Neuronal stem cell (in vitro differentiated cells): ENCODE measurements around the gene STT3B.

ENCODE experiments used
- DNase-seq: peaks from one replicate; pipeline ENCODE4 v3.0.0-alpha.2; 2013; ENCODE audit warnings: low spot score
- H2AFZ ChIP-seq: one replicate; pipeline ENCODE4 v1.6.1; 2013; ENCODE audit warnings: mild to moderate bottlenecking, low read length, inconsistent platforms
- H2AK5ac ChIP-seq: 2 replicates; pipeline ENCODE4 v1.6.1; 2013; ENCODE audit warnings: low read depth, mild to moderate bottlenecking, inconsistent platforms, low read length, moderate library complexity, mixed read lengths
- H2BK120ac ChIP-seq: 2 replicates; pipeline ENCODE4 v1.6.1; 2013; ENCODE audit warnings: low read depth, mild to moderate bottlenecking, inconsistent platforms, low read length, moderate library complexity, mixed read lengths
- H2BK12ac ChIP-seq: one replicate; pipeline ENCODE4 v1.6.1; 2013; ENCODE audit warnings: low read length, inconsistent platforms
- H2BK15ac ChIP-seq: 2 replicates; pipeline ENCODE4 v1.6.1; 2013; ENCODE audit warnings: mild to moderate bottlenecking, low read length, inconsistent platforms, mixed read lengths
- H2BK5ac ChIP-seq: one replicate; pipeline ENCODE4 v1.6.1; 2013; ENCODE audit warnings: inconsistent platforms, mild to moderate bottlenecking, low read length, moderate library complexity
- H3K14ac ChIP-seq: one replicate; pipeline ENCODE4 v1.6.1; 2013; ENCODE audit warnings: low read length, inconsistent platforms
- H3K18ac ChIP-seq: 2 replicates; pipeline ENCODE4 v1.6.1; 2013; ENCODE audit warnings: low read length, inconsistent platforms
- H3K23ac ChIP-seq: 2 replicates; pipeline ENCODE4 v1.6.1; 2013; ENCODE audit warnings: low read depth, mild to moderate bottlenecking, mixed read lengths, low read length, inconsistent platforms; ENCODE audit not compliant: poor library complexity
- H3K27ac ChIP-seq: replicated peaks from 3 replicates; pipeline ENCODE4 v1.5.1; 2013; ENCODE audit warnings: low read length, inconsistent platforms
- H3K27me3 ChIP-seq, 3 experiments: 2 replicates each; pipeline ENCODE4 v1.6.1; 2013; ENCODE audit warnings: low read length in 3 of 3, mild to moderate bottlenecking in 2 of 3, inconsistent platforms in 1 of 3, low read depth in 1 of 3, mixed read lengths in 1 of 3, moderate library complexity in 1 of 3; ENCODE audit not compliant: control insufficient read depth in 3 of 3, insufficient read depth in 3 of 3
- H3K36me3 ChIP-seq, 2 donors: replicated peaks in 1 of 2; 2 replicates each; pipeline ENCODE4 v1.6.1; 2013; ENCODE audit warnings: low read length in 2 of 2; ENCODE audit not compliant: control insufficient read depth in 2 of 2, insufficient read depth in 2 of 2
- H3K4ac ChIP-seq: 2 replicates; pipeline ENCODE4 v1.6.1; 2013; ENCODE audit warnings: inconsistent platforms, mild to moderate bottlenecking, low read length, moderate library complexity
- H3K4me1 ChIP-seq, 2 donors: 1 replicate in 1 of 2; 2 replicates in 1 of 2; pipeline ENCODE4 v1.6.1; 2013; ENCODE audit warnings: low read length in 2 of 2, low read depth in 1 of 2; ENCODE audit not compliant: control insufficient read depth in 2 of 2, insufficient read depth in 1 of 2
- H3K4me2 ChIP-seq: one replicate; pipeline ENCODE4 v1.6.1; 2013; ENCODE audit warnings: mild to moderate bottlenecking, low read length, inconsistent platforms; ENCODE audit not compliant: insufficient read depth, poor library complexity, severe bottlenecking
- H3K4me3 ChIP-seq, 2 donors: 2 replicates each; pipeline ENCODE4 v1.5.1; 2013; ENCODE audit warnings: low read length in 2 of 2, mild to moderate bottlenecking in 2 of 2, inconsistent platforms in 1 of 2, moderate library complexity in 1 of 2
- H3K79me1 ChIP-seq: one replicate; pipeline ENCODE4 v1.6.1; 2013; ENCODE audit warnings: low read depth, mild to moderate bottlenecking, inconsistent platforms, low read length, moderate library complexity
- H3K9ac ChIP-seq: one replicate; pipeline ENCODE4 v1.6.1; 2013; ENCODE audit warnings: mild to moderate bottlenecking, low read depth, low read length, inconsistent platforms; ENCODE audit not compliant: poor library complexity
- H3K9me3 ChIP-seq, 2 donors: replicated peaks in 1 of 2; 2 replicates each; pipeline versions ENCODE3 to v1.6.1; 2013; ENCODE audit warnings: low read length in 2 of 2, mild to moderate bottlenecking in 2 of 2, inconsistent platforms in 1 of 2, low read depth in 1 of 2, mixed read lengths in 1 of 2, moderate library complexity in 1 of 2; ENCODE audit not compliant: control insufficient read depth in 2 of 2, insufficient read depth in 1 of 2
- H4K8ac ChIP-seq: one replicate; pipeline ENCODE4 v1.6.1; 2013; ENCODE audit warnings: low read depth, mild to moderate bottlenecking, inconsistent platforms, low read length, moderate library complexity
- H4K91ac ChIP-seq: one replicate; pipeline ENCODE4 v1.6.1; 2013; ENCODE audit warnings: low read length, low read depth, mild to moderate bottlenecking, inconsistent platforms; ENCODE audit not compliant: poor library complexity
- WGBS, 2 donors: extraction: QIAGEN DNeasy Blood & Tissue Kit; methylation state at CpG; one replicate each; pipeline ENCODE4 v1.1.7; 2013; ENCODE audit warnings: missing lambda C conversion rate in 2 of 2, mixed read lengths in 1 of 2; ENCODE audit not compliant: insufficient read length in 2 of 2, insufficient replicate concordance in 1 of 2; ENCODE audit errors: extremely low coverage in 2 of 2; 5-methylcytosine and 5-hydroxymethylcytosine counted together

STT3B gene

GRCh38 chr3:31622636-31623288, 90.0 kb downstream of the STT3B start:
- H3K18ac ChIP-seq: no peak overlapping the region
- H3K27ac ChIP-seq: no peak overlapping the region
- H2BK120ac ChIP-seq: no peak overlapping the region
- H3K14ac ChIP-seq: no peak overlapping the region
- no peak overlapping the region for H2BK5ac ChIP-seq
- no peak overlapping the region for H2AK5ac ChIP-seq
- no peak overlapping the region for H3K4ac ChIP-seq
- H3K9me3 ChIP-seq: no peaks in the 10 kb centered on the region
- no peak overlapping the region for H4K91ac ChIP-seq
- H3K36me3 ChIP-seq: peaks cover 4 to 97% of the 10 kb centered on the region in 2 donors
- H3K79me1 ChIP-seq: no peaks in the 10 kb centered on the region
- no peak overlapping the region for H3K4me3 ChIP-seq
- no peak overlapping the region for H4K8ac ChIP-seq
- WGBS, 2 donors: no CpG with 5 or more reads among the region's 4 CpGs
- H3K23ac ChIP-seq: no peak overlapping the region
- no peak overlapping the region for H3K4me2 ChIP-seq
- no peak overlapping the region for H2AFZ ChIP-seq
- H3K9ac ChIP-seq: no peak overlapping the region
- H3K4me1 ChIP-seq: no peaks in the 10 kb centered on the region
- no peak for DNase-seq
- no peak overlapping the region for H2BK12ac ChIP-seq
- no peak overlapping the region for H2BK15ac ChIP-seq
- H3K27me3 ChIP-seq: no peaks in the 10 kb centered on the region

- no CpG with 5 or more reads among the region's 6 CpGs for WGBS, 2 donors
- no peak overlapping the region for H2AK5ac ChIP-seq
- no peak overlapping the region for H3K27ac ChIP-seq
- DNase-seq: no peak
- no peak overlapping the region for H2BK120ac ChIP-seq
- H3K4ac ChIP-seq: no peak overlapping the region
- no peak overlapping the region for H2AFZ ChIP-seq
- H3K4me2 ChIP-seq: no peak overlapping the region
- H2BK12ac ChIP-seq: no peak overlapping the region
- H3K9me3 ChIP-seq: no peaks in the 10 kb centered on the region
- no peak overlapping the region for H3K18ac ChIP-seq
- no peak overlapping the region for H4K8ac ChIP-seq
- H3K27me3 ChIP-seq: no peaks in the 10 kb centered on the region
- H4K91ac ChIP-seq: no peak overlapping the region
- no peak overlapping the region for H3K23ac ChIP-seq
- H3K4me1 ChIP-seq: no peaks in the 10 kb centered on the region
- no peak overlapping the region for H3K4me3 ChIP-seq
- no peak overlapping the region for H3K9ac ChIP-seq
- H3K14ac ChIP-seq: no peak overlapping the region
- no peak overlapping the region for H2BK5ac ChIP-seq
- no peak overlapping the region for H2BK15ac ChIP-seq
- H3K79me1 ChIP-seq: no peaks in the 10 kb centered on the region
- H3K36me3 ChIP-seq: peaks cover 4 to 95% of the 10 kb centered on the region in 2 donors
These were observed 91.5 kb downstream of the STT3B start for GRCh38 chr3:31624083-31624709.

- no peak overlapping the region for H2BK5ac ChIP-seq
- no peak overlapping the region for H2AK5ac ChIP-seq
- no peak overlapping the region for H3K4me2 ChIP-seq
- DNase-seq: no peak
- no peak overlapping the region for H3K18ac ChIP-seq
- H3K4me3 ChIP-seq: no peak overlapping the region
- no peaks in the 10 kb centered on the region for H3K9me3 ChIP-seq
- H3K79me1 ChIP-seq: no peaks in the 10 kb centered on the region
- no peak overlapping the region for H4K8ac ChIP-seq
- no peak overlapping the region for H2BK120ac ChIP-seq
- H2BK12ac ChIP-seq: no peak overlapping the region
- peaks cover 4 to 95% of the 10 kb centered on the region in 2 donors for H3K36me3 ChIP-seq
- WGBS, 2 donors: no CpG with 5 or more reads among the region's 2 CpGs
- no peaks in the 10 kb centered on the region for H3K27me3 ChIP-seq
- H3K14ac ChIP-seq: no peak overlapping the region
- H3K4me1 ChIP-seq: no peaks in the 10 kb centered on the region
- no peak overlapping the region for H2BK15ac ChIP-seq
- no peak overlapping the region for H2AFZ ChIP-seq
- H3K23ac ChIP-seq: no peak overlapping the region
- no peak overlapping the region for H4K91ac ChIP-seq
- H3K4ac ChIP-seq: no peak overlapping the region
- no peak overlapping the region for H3K9ac ChIP-seq
- H3K27ac ChIP-seq: no peak overlapping the region
These were observed 92.6 kb downstream of the STT3B start for GRCh38 chr3:31625358-31625757.

GRCh38 chr3:31629054-31629453, 96.3 kb downstream of the STT3B start:
- Histone ChIP-seq H3K4me2 (no peak overlapping the region), H2BK120ac (no peak overlapping the region), H3K18ac (no peak overlapping the region), H4K8ac (no peak overlapping the region), H4K91ac (no peak overlapping the region), H3K4me1 (no peaks in the 10 kb centered on the region), H3K14ac (no peak overlapping the region), H3K36me3 (peaks cover 4 to 95% of the 10 kb centered on the region in 2 donors), H2AFZ (no peak overlapping the region), H3K4me3 (no peak overlapping the region), H2BK5ac (no peak overlapping the region), H3K9ac (no peak overlapping the region), H3K27me3 (no peaks in the 10 kb centered on the region), H3K9me3 (no peaks in the 10 kb centered on the region), H2AK5ac (no peak overlapping the region), H3K79me1 (no peaks in the 10 kb centered on the region), H3K27ac (no peak overlapping the region), H3K23ac (no peak overlapping the region), H2BK15ac (no peak overlapping the region), H3K4ac (no peak overlapping the region), H2BK12ac (no peak overlapping the region)
- no peak for DNase-seq
- WGBS, 2 donors: no CpG with 5 or more reads among the region's 5 CpGs
